Measurements from ENCODE around the gene SLC6A3.

The SLC6A3 gene

GRCh38 chr5:1410156-1411014, 34.9 kb downstream of the SLC6A3 start:
- Histone ChIP-seq H3K36me3 (ENCODE audit: insufficient read depth, low read length) (no peaks in the 10 kb centered on the region), H3K9ac (ENCODE audit: low read depth, low read length) (no peak overlapping the region), H3K9me3 (ENCODE audit: control insufficient read depth, insufficient read depth, low read length) (no peaks in the 10 kb centered on the region), H3K4me1 (ENCODE audit: insufficient read depth, low read length) (peaks cover 5% of the 10 kb centered on the region; the same call in 1 of the 2 replicates)

DNA sequence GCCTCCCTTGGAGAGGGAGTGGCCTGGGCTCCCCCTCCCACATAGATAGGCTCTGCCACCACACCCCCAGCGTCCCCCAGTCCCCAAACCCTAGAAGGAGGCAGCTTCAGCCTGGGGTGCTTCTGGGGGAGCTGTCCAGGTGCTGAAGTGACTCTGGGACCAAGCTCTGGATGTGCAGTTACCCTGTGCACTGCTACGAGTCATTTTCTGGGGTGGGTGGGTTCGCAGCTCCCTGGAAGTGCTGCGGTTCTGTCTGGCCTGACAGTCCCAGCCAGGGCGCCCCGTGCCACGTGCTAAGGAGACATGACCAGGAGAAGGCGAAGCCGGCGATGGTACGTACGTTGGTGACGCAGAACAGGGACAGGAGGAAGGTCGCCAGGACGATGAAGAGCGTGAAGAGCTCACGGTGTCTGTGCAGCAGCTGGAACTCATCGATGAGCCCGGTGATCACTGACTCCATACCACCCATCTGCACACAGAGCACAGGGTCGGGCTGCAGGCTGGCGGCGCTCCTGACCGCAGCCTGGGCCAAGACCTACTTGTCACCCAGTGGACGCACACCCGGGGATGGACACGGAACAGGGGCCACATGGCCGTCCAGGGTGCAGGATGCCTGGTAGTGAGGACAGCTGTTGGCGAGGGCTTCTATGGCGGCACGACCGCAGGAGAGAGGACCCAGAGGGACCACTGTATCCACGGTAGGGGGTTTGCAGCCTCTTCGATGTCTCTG, 35.7 kb downstream of the SLC6A3 start:
- Histone ChIP-seq H3K36me3 (ENCODE audit: insufficient read depth, low read length) (no peaks in the 10 kb centered on the region), H3K9me3 (ENCODE audit: control insufficient read depth, insufficient read depth, low read length) (no peaks in the 10 kb centered on the region), H3K4me1 (ENCODE audit: insufficient read depth, low read length) (peaks cover 5% of the 10 kb centered on the region; the same call in 1 of the 2 replicates), H3K9ac (ENCODE audit: low read depth, low read length) (no peak overlapping the region)

DNA sequence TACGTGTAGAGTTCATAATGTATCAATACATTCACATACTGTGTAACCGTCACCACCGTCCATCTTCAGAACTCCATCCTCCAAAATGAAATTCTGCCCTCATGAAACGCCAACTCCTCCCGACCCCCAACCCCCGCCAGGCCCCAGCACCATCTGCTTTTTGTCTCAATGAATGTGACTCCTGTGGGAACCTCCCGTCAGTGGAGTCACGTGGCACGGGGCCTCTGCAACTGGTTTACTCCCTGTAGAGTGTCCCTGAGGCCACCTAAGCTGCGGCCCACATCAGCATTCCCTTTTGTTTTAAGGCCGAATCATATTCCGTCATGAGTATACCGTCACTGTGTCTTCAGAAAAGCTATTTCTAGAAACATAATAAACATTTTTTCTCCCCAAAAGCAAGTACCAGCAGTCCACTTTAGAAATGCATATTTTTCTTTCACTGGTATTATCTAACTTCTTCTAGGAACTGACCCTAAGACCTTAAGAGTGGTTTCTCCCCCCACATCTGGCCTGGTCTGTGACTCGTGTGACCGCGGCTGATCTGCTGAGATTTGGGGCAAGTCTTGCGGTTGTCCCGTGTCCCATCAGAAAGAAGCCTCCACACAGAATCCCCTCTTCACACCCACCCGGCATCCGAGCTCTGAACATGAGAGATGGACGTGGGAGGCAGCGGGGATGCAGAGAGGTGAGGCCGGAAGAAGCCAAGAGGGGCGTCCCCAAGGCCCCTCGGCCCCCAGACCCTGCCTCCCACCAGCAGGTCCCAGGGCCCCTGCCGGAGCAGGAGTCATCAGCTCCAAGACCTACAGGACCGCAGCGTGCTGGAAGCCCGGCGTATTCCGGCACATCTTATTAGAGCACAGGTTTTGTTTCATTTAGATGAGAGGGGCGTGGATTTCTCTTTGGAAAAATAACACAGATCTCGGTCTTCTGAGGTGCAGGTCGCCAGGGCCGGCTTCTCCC, 38.3 kb downstream of the SLC6A3 start:
- Histone ChIP-seq H3K36me3 (ENCODE audit: insufficient read depth, low read length) (no peaks in the 10 kb centered on the region), H3K9me3 (ENCODE audit: control insufficient read depth, insufficient read depth, low read length) (no peaks in the 10 kb centered on the region), H3K9ac (ENCODE audit: low read depth, low read length) (no peak overlapping the region), H3K4me1 (ENCODE audit: insufficient read depth, low read length) (no peaks in the 10 kb centered on the region)

DNA sequence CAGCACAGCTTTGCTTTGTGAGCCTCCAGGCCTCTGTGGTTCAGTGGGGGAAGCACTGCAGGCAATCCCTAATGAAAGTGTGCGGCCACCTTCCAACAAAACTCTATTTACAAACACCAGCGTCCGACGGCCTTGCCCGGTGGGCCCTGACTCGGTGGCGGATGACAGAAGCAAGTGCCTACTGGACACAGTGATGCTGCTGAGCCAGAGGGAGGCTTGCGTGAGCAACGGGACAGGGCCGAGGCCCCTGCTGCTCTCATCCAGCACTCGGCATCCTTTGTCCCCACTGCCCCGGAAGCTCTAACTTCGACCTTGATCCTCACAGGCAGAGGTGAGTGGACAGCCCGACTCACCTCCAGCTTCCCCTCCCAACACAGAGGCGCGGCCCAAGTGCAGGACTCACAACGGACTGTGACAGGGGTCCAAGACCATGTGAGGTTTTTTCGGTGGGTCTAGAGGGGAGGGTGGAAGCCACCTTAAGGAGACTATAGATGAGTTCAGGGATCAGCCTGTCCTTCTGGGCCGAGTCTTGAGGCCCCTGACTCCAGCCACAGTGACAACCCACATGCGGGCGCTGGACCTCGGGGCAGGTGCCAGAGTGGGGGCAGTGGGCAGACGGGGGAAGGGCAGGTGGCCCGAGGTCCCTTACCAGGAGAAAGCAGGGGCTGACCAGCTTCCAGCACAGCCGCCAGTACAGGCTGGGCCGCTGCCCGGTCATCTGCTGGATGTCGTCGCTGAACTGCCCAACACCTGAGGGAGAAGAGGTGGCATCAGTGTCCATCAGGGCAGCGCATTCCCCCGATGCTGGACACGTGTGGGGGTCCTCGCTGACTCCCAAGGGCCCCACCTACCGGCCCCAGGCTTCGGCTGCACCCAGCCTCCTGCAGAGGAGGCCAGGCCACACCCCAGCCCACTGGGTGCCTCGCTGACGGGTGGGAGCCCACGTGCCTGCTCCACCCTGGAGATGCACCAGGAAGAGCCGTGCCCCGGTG, 39.4 kb downstream of the SLC6A3 start:
- Histone ChIP-seq H3K9me3 (ENCODE audit: control insufficient read depth, insufficient read depth, low read length) (no peaks in the 10 kb centered on the region), H3K4me1 (ENCODE audit: insufficient read depth, low read length) (no peaks in the 10 kb centered on the region), H3K36me3 (ENCODE audit: insufficient read depth, low read length) (no peaks in the 10 kb centered on the region), H3K9ac (ENCODE audit: low read depth, low read length) (no peak overlapping the region)

- Histone ChIP-seq H3K4me1 (ENCODE audit: insufficient read depth, low read length) (no peaks in the 10 kb centered on the region), H3K9ac (ENCODE audit: low read depth, low read length) (no peak overlapping the region), H3K9me3 (ENCODE audit: control insufficient read depth, insufficient read depth, low read length) (no peaks in the 10 kb centered on the region), H3K36me3 (ENCODE audit: insufficient read depth, low read length) (no peaks in the 10 kb centered on the region)
These were observed 40.1 kb downstream of the SLC6A3 start for GRCh38 chr5:1405121-1405520.

- Histone ChIP-seq H3K9ac (ENCODE audit: low read depth, low read length) (no peak overlapping the region), H3K9me3 (ENCODE audit: control insufficient read depth, insufficient read depth, low read length) (no peaks in the 10 kb centered on the region), H3K4me1 (ENCODE audit: insufficient read depth, low read length) (no peaks in the 10 kb centered on the region), H3K36me3 (ENCODE audit: insufficient read depth, low read length) (no peaks in the 10 kb centered on the region)
These were observed 41.2 kb downstream of the SLC6A3 start for GRCh38 chr5:1404062-1404461.

DNA sequence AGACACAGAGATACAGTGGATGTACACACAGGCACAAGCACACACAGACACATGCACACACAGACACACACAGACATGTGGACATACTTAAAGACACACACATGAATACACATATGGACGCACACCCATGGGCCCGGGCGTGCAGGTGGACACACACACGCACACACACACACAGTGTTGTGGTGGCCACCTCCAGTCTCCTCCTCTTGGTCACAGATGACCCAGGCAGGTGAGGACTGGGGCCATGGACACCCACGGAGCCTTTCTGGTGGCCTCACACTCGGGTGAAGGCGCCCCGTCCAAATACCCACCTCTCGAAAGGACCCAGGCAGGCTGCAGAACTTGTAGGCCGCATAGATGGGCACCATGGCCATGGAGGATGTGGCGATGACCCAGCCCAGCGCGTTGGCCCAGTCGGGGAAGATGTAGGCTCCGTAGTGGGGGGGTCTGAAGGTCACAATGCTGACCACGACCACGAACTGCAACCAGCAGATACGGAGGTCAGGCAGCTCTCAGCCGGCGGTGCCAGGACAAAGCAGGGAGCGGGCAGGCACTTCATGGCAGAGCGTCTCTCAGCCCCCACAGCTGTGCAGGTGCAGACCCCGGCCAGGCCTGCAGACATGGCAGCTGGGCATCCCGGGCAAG, 42.5 kb downstream of the SLC6A3 start:
- no peaks in the 10 kb centered on the region for H3K4me1 ChIP-seq (ENCODE audit: insufficient read depth, low read length)
- no peak overlapping the region for H3K9ac ChIP-seq (ENCODE audit: low read depth, low read length)
- H3K36me3 ChIP-seq (ENCODE audit: insufficient read depth, low read length), result no peaks in the 10 kb centered on the region
- H3K9me3 ChIP-seq (ENCODE audit: control insufficient read depth, insufficient read depth, low read length), result no peaks in the 10 kb centered on the region

GRCh38 chr5:1401536-1402138, 43.6 kb downstream of the SLC6A3 start:
- Histone ChIP-seq H3K36me3 (ENCODE audit: insufficient read depth, low read length) (no peaks in the 10 kb centered on the region), H3K9me3 (ENCODE audit: control insufficient read depth, insufficient read depth, low read length) (no peaks in the 10 kb centered on the region), H3K4me1 (ENCODE audit: insufficient read depth, low read length) (no peaks in the 10 kb centered on the region), H3K9ac (ENCODE audit: low read depth, low read length) (no peak overlapping the region)

GRCh38 chr5:1400936-1401335, 44.3 kb downstream of the SLC6A3 start:
- no peaks in the 10 kb centered on the region for H3K9me3 ChIP-seq (ENCODE audit: control insufficient read depth, insufficient read depth, low read length)
- no peaks in the 10 kb centered on the region for H3K36me3 ChIP-seq (ENCODE audit: insufficient read depth, low read length)
- H3K9ac ChIP-seq (ENCODE audit: low read depth, low read length), result no peak overlapping the region
- H3K4me1 ChIP-seq (ENCODE audit: insufficient read depth, low read length), result no peaks in the 10 kb centered on the region

GRCh38 chr5:1400211-1400855, 44.9 kb downstream of the SLC6A3 start:
- Histone ChIP-seq H3K36me3 (ENCODE audit: insufficient read depth, low read length) (no peaks in the 10 kb centered on the region), H3K4me1 (ENCODE audit: insufficient read depth, low read length) (no peaks in the 10 kb centered on the region), H3K9me3 (ENCODE audit: control insufficient read depth, insufficient read depth, low read length) (no peaks in the 10 kb centered on the region), H3K9ac (ENCODE audit: low read depth, low read length) (no peak overlapping the region)

DNA sequence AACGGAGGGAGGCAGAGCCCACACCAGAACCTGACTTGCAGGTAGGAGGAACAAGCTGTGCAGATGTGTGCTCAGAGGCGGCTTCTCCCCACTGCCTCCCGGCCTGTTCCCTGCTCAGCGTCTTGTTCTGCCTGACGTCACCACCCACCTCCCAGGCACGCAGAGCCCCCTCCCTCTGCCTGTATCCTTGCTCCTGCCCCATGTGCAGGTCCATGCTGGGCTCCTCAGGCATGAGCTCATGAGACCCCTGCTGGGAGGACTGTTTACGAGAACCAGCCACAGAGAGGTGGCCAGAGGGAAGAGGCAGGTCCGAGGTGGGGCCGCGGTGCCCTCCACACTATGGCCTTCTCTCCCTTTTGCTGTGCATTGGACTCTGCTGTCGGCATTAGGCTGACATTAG, 45.5 kb downstream of the SLC6A3 start:
- H3K9ac ChIP-seq (ENCODE audit: low read depth, low read length), result no peak overlapping the region
- H3K36me3 ChIP-seq (ENCODE audit: insufficient read depth, low read length), result no peaks in the 10 kb centered on the region
- no peaks in the 10 kb centered on the region for H3K9me3 ChIP-seq (ENCODE audit: control insufficient read depth, insufficient read depth, low read length)
- no peaks in the 10 kb centered on the region for H3K4me1 ChIP-seq (ENCODE audit: insufficient read depth, low read length)

DNA sequence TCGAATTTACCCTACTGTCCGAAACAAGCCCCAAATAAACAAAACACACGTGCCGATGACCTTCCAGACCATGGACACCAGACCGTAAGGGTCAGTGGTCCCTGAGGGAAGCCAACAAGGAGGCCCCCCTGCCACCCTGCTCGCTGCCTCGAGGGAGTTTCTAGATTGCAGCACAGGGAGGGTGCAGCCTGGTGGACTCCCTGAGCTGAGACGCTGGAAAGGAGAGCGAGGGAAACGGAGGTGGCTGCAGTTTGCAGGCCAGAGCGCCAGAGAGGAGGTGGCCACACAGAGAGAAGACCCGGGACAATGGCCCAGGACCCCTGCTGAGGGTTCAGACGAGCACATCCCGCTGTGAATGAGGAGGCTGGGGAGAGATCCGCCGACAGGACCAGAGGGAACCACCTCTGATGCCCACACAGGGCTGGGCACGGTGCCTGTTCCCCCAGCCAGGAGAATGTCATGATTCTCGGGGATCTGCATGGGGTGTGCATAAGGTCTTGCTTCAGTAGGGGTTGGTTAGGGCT, 48.9 kb downstream of the SLC6A3 start:
- no peaks in the 10 kb centered on the region for H3K36me3 ChIP-seq (ENCODE audit: insufficient read depth, low read length)
- H3K4me1 ChIP-seq (ENCODE audit: insufficient read depth, low read length), result no peaks in the 10 kb centered on the region
- no peak overlapping the region for H3K9ac ChIP-seq (ENCODE audit: low read depth, low read length)
- no peaks in the 10 kb centered on the region for H3K9me3 ChIP-seq (ENCODE audit: control insufficient read depth, insufficient read depth, low read length)

All from ES-I3 (cell line).